ENCODE measurements around the gene LENG8.

The LENG8 gene

GRCh38 chr19:54448774-54449700 lies at the start of gene LENG8:
LENG8 (plus strand) TSS chr19:54449199; CDS start chr19:54451345, 2,146 bp downstream.
- Histone ChIP-seq H3K36me3 (replicated peaks) (peaks cover 41% of the 10 kb centered on the region), H3K4me1 (peaks cover 10% of the 10 kb centered on the region), H3K27me3 (ENCODE audit: low read depth) (no peaks in the 10 kb centered on the region), H3K9me3 (0 out of 2 replicates have a peak, but pooled peaks cover 3% of the 10 kb centered on the region), H3K4me3 (peak within 1 kb of the TSS; percentile 94)
- in situ Hi-C loops (cut with MboI; ENCODE audit: low sequenced_read_pairs), result no loop called here
- DNase-seq (ENCODE audit: low spot score in 2 of 2), result peak; percentile 88 to 95

DNA sequence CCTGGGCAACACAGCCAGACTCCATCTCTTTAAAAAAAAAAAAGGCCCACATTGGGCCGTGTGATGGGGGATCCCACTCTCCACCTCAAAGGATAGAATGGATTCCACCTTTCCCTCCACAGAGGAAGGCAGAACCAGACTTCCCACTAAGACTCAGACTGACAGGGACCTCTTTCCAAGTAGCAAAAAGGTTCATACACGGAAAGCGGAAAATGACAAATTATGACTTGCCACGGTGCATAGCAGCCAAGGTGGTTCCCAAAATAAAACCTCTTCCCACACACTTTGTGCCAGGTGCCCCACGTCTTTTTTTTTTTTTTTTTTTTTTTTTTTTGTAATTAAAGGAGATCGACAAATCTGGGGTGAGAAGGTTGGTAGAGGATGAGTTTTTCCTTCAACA lies 48.1 kb upstream of the LENG8 start:
- Histone ChIP-seq H3K9me3 (no peaks in the 10 kb centered on the region), H3K4me1 (no peaks in the 10 kb centered on the region), H3K4me3 (no peak overlapping the region), H3K27me3 (ENCODE audit: low read depth) (no peaks in the 10 kb centered on the region), H3K36me3 (replicated peaks) (no peaks in the 10 kb centered on the region)
- in situ Hi-C loops (cut with MboI; ENCODE audit: low sequenced_read_pairs), result no loop called here
- no peak for DNase-seq (ENCODE audit: low spot score in 2 of 2)

GRCh38 chr19:54403054-54403453 lies 45.9 kb upstream of the LENG8 start:
- no peak for DNase-seq (ENCODE audit: low spot score in 2 of 2)
- in situ Hi-C loops (cut with MboI; ENCODE audit: low sequenced_read_pairs), result no loop called here
- H3K36me3 ChIP-seq (replicated peaks), result no peaks in the 10 kb centered on the region
- no peaks in the 10 kb centered on the region; the same call in 1 of the 2 replicates for H3K9me3 ChIP-seq
- no peaks in the 10 kb centered on the region for H3K27me3 ChIP-seq (ENCODE audit: low read depth)
- no peak overlapping the region for H3K4me3 ChIP-seq
- H3K4me1 ChIP-seq, result no peaks in the 10 kb centered on the region

- no peaks in the 10 kb centered on the region; the same call in 1 of the 2 replicates for H3K9me3 ChIP-seq
- H3K27me3 ChIP-seq (ENCODE audit: low read depth), result no peaks in the 10 kb centered on the region
- in situ Hi-C loops (cut with MboI; ENCODE audit: low sequenced_read_pairs), result no loop called here
- DNase-seq (ENCODE audit: low spot score in 2 of 2), result no peak
- H3K36me3 ChIP-seq (replicated peaks), result no peaks in the 10 kb centered on the region
- H3K4me1 ChIP-seq, result no peaks in the 10 kb centered on the region
- no peak overlapping the region for H3K4me3 ChIP-seq
Observed at GRCh38 chr19:54405628-54406027, 43.4 kb upstream of the LENG8 start.

DNA sequence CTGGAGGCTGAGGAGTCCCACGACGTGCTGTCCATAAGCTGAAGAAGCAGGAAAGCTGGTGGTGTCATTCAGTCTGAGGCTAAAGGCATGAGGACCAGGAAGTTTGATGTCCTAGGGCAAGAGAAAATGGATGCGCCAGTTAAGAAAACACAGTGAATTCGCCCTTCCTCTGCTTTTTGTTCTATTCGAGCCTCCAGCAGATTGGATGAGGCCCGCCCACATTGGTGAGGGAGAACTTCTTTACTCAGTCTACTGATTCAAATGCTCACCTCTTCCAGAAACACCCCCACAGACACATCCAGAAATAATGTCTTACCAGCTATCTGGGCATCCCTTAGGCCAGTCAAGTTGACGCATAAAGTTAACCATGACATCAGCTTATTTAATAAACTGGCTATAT lies 41.2 kb upstream of the LENG8 start:
- Histone ChIP-seq H3K27me3 (ENCODE audit: low read depth) (no peaks in the 10 kb centered on the region), H3K4me3 (no peak overlapping the region), H3K9me3 (no peaks in the 10 kb centered on the region; the same call in 1 of the 2 replicates), H3K4me1 (no peaks in the 10 kb centered on the region), H3K36me3 (replicated peaks) (no peaks in the 10 kb centered on the region)
- DNase-seq (ENCODE audit: low spot score in 2 of 2), result no peak
- in situ Hi-C loops (cut with MboI; ENCODE audit: low sequenced_read_pairs), result no loop called here

- in situ Hi-C loops (cut with MboI; ENCODE audit: low sequenced_read_pairs), result no loop called here
- Histone ChIP-seq H3K36me3 (replicated peaks) (no peaks in the 10 kb centered on the region), H3K9me3 (no peaks in the 10 kb centered on the region; the same call in 1 of the 2 replicates)
Observed at GRCh38 chr19:54408456-54409026, 40.5 kb upstream of the LENG8 start.

GRCh38 chr19:54411033-54411432 lies 38.0 kb upstream of the LENG8 start:
- no peak overlapping the region for H3K4me3 ChIP-seq
- no peaks in the 10 kb centered on the region for H3K27me3 ChIP-seq (ENCODE audit: low read depth)
- H3K4me1 ChIP-seq, result no peaks in the 10 kb centered on the region; the same call in 1 of the 2 replicates
- no peak for DNase-seq (ENCODE audit: low spot score in 2 of 2)
- H3K36me3 ChIP-seq (replicated peaks), result no peaks in the 10 kb centered on the region
- in situ Hi-C loops (cut with MboI; ENCODE audit: low sequenced_read_pairs), result no loop called here
- no peaks in the 10 kb centered on the region; the same call in 1 of the 2 replicates for H3K9me3 ChIP-seq

More at GRCh38 chr19:54408456-54409026, 40.5 kb upstream of the LENG8 start:
- H3K27me3 ChIP-seq (ENCODE audit: low read depth), result no peaks in the 10 kb centered on the region
- no peak for DNase-seq (ENCODE audit: low spot score in 2 of 2)
- H3K4me3 ChIP-seq, result no peak overlapping the region
- no peaks in the 10 kb centered on the region for H3K4me1 ChIP-seq

DNA sequence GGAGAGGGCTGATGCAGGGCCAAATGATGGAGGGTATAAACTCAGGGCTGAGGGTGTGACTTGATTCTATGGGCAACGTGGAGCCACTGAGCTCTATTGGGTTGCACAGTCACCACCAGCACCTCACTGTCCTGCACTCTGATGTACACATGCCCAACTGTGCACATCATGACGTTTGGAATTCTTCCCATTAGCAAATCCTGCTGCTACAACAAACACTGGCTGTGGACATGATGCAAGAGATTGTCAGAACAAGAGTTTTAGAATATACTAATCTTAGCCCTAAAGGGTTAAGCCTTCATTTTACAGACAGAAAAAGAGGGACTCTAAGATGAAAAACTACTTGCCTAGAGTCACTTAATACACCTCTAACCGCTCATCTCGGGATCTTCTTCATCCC lies 36.1 kb upstream of the LENG8 start:
- no peaks in the 10 kb centered on the region for H3K27me3 ChIP-seq (ENCODE audit: low read depth)
- in situ Hi-C loops (cut with MboI; ENCODE audit: low sequenced_read_pairs), result no loop called here

GRCh38 chr19:54414156-54414555 lies 34.8 kb upstream of the LENG8 start:
- H3K4me1 ChIP-seq, result peaks cover 8% of the 10 kb centered on the region
- H3K4me3 ChIP-seq, result no peak overlapping the region
- DNase-seq (ENCODE audit: low spot score in 2 of 2), result no peak
- no peaks in the 10 kb centered on the region; the same call in 1 of the 2 replicates for H3K9me3 ChIP-seq
- no peaks in the 10 kb centered on the region for H3K27me3 ChIP-seq (ENCODE audit: low read depth)
- no peaks in the 10 kb centered on the region for H3K36me3 ChIP-seq (replicated peaks)
- in situ Hi-C loops (cut with MboI; ENCODE audit: low sequenced_read_pairs), result no loop called here

More for the DNA sequence above, 36.1 kb upstream of the LENG8 start:
- no peaks in the 10 kb centered on the region; the same call in 1 of the 2 replicates for H3K9me3 ChIP-seq
- H3K4me1 ChIP-seq, result peaks cover 3% of the 10 kb centered on the region
- DNase-seq (ENCODE audit: low spot score in 2 of 2), result no peak
- no peaks in the 10 kb centered on the region for H3K36me3 ChIP-seq (replicated peaks)
- no peak overlapping the region for H3K4me3 ChIP-seq

- no peaks in the 10 kb centered on the region for H3K36me3 ChIP-seq (replicated peaks)
- peak; percentile 18 to 80 for DNase-seq (ENCODE audit: low spot score in 2 of 2)
- H3K4me3 ChIP-seq, result peak within 1 kb of the TSS; percentile 67
- H3K9me3 ChIP-seq, result no peaks in the 10 kb centered on the region; the same call in 1 of the 2 replicates
- in situ Hi-C loops (cut with MboI; ENCODE audit: low sequenced_read_pairs), result no loop called here
- no peaks in the 10 kb centered on the region for H3K27me3 ChIP-seq (ENCODE audit: low read depth)
- H3K4me1 ChIP-seq, result peaks cover 14% of the 10 kb centered on the region
Observed at GRCh38 chr19:54415208-54415900, 33.6 kb upstream of the LENG8 start, which contains the start of gene TTYH1. TTYH1 (plus strand) TSS chr19:54415464; CDS start chr19:54415553, 89 bp downstream.

DNA sequence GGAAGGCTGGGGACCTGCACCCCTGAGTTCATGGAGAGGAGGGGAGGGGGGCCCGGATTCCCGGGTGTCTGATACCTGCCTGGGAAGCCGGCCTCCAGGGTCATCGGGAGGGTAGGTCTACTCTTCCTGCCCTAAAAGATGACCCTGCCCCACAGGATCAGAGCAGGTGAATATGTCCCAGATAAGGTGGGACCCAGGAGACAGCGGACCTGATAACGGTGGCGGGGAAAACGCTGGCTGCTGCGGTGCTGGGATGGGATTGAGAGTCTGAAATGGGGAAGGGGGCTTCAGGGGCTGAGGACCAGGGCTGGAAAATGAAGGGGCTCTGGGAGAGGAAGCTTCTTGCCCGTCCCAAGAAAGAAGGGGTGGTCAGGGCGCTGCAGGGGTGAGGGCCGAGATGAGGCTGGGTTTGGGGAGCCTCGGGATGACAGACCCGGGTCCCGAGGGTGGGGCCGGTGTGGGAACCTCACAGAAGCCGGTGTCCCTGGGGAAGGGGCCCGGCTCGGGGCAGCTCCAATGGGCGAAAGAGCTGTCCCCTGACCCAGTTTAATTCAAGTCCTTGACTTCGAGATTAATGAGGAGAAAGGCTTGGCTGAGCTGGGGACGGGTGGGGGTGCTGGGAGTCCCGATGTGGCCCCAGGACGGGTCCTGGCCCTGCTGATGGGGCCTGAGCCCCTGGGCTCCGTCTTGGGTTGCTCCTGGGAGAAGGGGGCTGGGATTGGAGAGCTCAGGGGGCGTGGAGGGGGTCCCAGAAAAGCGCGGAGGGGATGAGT lies 32.9 kb upstream of the LENG8 start:
- Histone ChIP-seq H3K27me3 (ENCODE audit: low read depth) (no peaks in the 10 kb centered on the region), H3K36me3 (replicated peaks) (no peaks in the 10 kb centered on the region), H3K9me3 (no peaks in the 10 kb centered on the region), H3K4me1 (peaks cover 20% of the 10 kb centered on the region), H3K4me3 (peak overlapping the region; percentile 67)
- in situ Hi-C loops (cut with MboI; ENCODE audit: low sequenced_read_pairs), result no loop called here
- no peak for DNase-seq (ENCODE audit: low spot score in 2 of 2)

DNA sequence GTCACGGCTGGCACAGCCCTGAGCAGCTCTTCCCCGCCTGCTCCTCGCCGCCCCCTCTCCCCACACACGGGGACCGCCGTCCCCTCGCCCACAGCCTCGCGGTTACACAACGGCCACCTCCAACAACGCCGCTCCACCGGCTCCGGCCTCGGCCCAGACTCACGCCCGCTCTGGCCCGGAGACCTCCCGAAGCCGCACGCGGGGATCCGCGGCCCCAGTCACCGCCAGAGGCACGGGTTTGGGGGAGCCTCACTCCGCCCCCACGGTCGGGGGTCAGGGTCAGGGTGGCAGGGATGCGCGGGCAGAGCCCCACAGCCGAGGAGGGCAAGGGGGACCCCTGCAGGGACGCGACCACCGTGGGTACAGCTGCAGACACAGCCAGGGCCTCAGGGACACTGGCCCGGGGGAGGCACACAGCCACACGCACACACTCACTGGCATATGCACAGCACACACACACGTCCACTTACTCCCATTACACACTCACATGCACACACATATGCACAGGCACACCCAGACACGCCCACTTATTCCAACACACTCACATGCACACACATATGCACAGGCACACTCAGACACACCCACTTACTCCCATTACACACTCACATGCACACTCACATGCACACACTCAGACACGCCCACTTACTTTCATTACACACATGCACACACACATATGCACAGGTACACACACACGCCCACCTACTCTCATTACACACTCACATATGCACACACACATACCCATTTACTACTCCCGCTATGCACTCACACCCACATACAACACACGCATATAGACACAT lies 32.1 kb upstream of the LENG8 start:
- peaks cover 22% of the 10 kb centered on the region for H3K4me1 ChIP-seq
- in situ Hi-C loops (cut with MboI; ENCODE audit: low sequenced_read_pairs), result no loop called here
- DNase-seq (ENCODE audit: low spot score in 2 of 2), result no peak
- H3K36me3 ChIP-seq (replicated peaks), result no peaks in the 10 kb centered on the region
- H3K4me3 ChIP-seq, result peak overlapping the region; percentile 67
- no peaks in the 10 kb centered on the region for H3K9me3 ChIP-seq
- no peaks in the 10 kb centered on the region for H3K27me3 ChIP-seq (ENCODE audit: low read depth)

All from HAP-1 (cell line).